ENCODE data around the gene DLK2.

GRCh38 chr6:43477235-43478007 is 22.1 kb upstream of the DLK2 start, which contains the start of gene TJAP1:
- no peak for TF ChIP-seq CTCF (IDR thresholded peaks at IDR 0.05)
- peak in 1 of 2 donors; percentile 39 for TF ChIP-seq POLR2A (IDR thresholded peaks at IDR 0.05)
- peak; percentile 77 to 87 for TF ChIP-seq POLR2AphosphoS5 (IDR thresholded peaks at IDR 0.05; ENCODE audit: insufficient read depth in 1 of 2, low read depth in 1 of 2)

All from vagina (tissue), 2 donors.